IPS-20b (cell line): ENCODE measurements around the gene TLE3.
"Not testable (repeated sequence)": the region's sequence is repeated elsewhere in the genome, so short reads cannot be mapped to it uniquely, and the experiment has no call there.

ENCODE experiments used
- H3K27ac ChIP-seq: one replicate; pipeline ENCODE4 v1.5.1; 2013; ENCODE audit warnings: low read length
- H3K27me3 ChIP-seq: 2 replicates; pipeline ENCODE4 v1.6.1; 2013; ENCODE audit warnings: mild to moderate bottlenecking, low read length, inconsistent platforms; ENCODE audit not compliant: insufficient read depth
- H3K36me3 ChIP-seq: 2 replicates; pipeline ENCODE4 v1.6.1; 2013; ENCODE audit warnings: low read depth, mild to moderate bottlenecking, inconsistent platforms, low read length, moderate library complexity; ENCODE audit not compliant: insufficient read depth
- H3K4me1 ChIP-seq: 2 replicates; pipeline ENCODE4 v1.6.1; 2013; ENCODE audit warnings: mild to moderate bottlenecking, control low read depth, inconsistent platforms, low read length, moderate library complexity; ENCODE audit not compliant: insufficient read depth
- H3K4me3 ChIP-seq: 2 replicates; pipeline ENCODE4 v1.5.1; 2013; ENCODE audit warnings: mild to moderate bottlenecking, low read length, inconsistent platforms
- H3K9ac ChIP-seq: 2 replicates; pipeline ENCODE4 v1.6.1; 2013; ENCODE audit warnings: low read depth, mild to moderate bottlenecking, inconsistent platforms, low read length, moderate library complexity
- H3K9me3 ChIP-seq: 2 replicates; pipeline ENCODE4 v1.6.1; 2013; ENCODE audit warnings: mild to moderate bottlenecking, low read depth, low read length, inconsistent platforms; ENCODE audit not compliant: insufficient read depth

The TLE3 gene

DNA sequence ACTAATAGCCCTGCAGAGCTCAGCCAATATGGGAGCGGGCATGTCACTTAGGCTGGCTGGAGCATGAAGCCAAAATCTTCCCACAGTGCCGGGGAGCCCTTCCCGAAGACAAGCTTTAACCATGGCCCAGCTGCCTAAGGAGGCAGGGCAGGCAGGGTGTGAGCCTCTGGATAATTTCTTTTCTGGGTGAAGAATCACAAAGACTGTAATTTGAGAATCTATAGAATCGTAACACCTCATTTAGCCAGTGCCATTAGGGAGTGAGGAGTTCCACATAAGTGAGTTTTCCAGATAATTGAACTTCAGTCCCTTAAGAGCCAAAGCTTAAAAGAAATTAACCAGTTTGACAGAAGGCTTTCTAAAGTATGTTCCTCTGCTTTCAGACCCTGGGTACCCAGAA lies 40.2 kb upstream of the TLE3 start:
- Histone ChIP-seq H3K9me3 (no peaks in the 10 kb centered on the region), H3K27me3 (peaks cover 30% of the 10 kb centered on the region; the same call in 1 of the 2 replicates), H3K27ac (no peak overlapping the region), H3K36me3 (no peaks in the 10 kb centered on the region), H3K9ac (no peak overlapping the region), H3K4me3 (no peak overlapping the region), H3K4me1 (peaks cover 10% of the 10 kb centered on the region)

GRCh38 chr15:70137021-70137420 lies 39.3 kb upstream of the TLE3 start:
- H3K4me3 ChIP-seq, H3K9me3 ChIP-seq, H3K27ac ChIP-seq, H3K36me3 ChIP-seq, H3K9ac ChIP-seq: not testable (repeated sequence)
- H3K27me3 ChIP-seq: peaks cover 29% of the 10 kb centered on the region; the same call in 1 of the 2 replicates
- H3K4me1 ChIP-seq: peaks cover 10% of the 10 kb centered on the region

GRCh38 chr15:70133781-70134421 lies 36.2 kb upstream of the TLE3 start:
- no peaks in the 10 kb centered on the region for H3K36me3 ChIP-seq
- H3K4me1 ChIP-seq: no peaks in the 10 kb centered on the region
- no peak overlapping the region for H3K4me3 ChIP-seq
- H3K27me3 ChIP-seq: peaks cover 11% of the 10 kb centered on the region; the same call in 1 of the 2 replicates
- H3K27ac ChIP-seq: no peak overlapping the region
- H3K9me3 ChIP-seq: no peaks in the 10 kb centered on the region
- H3K9ac ChIP-seq: no peak overlapping the region

- peaks cover 5% of the 10 kb centered on the region; the same call in 1 of the 2 replicates for H3K27me3 ChIP-seq
- no peak overlapping the region for H3K9ac ChIP-seq
- H3K9me3 ChIP-seq: no peaks in the 10 kb centered on the region
Measured at GRCh38 chr15:70133296-70133695, 35.6 kb upstream of the TLE3 start.

DNA sequence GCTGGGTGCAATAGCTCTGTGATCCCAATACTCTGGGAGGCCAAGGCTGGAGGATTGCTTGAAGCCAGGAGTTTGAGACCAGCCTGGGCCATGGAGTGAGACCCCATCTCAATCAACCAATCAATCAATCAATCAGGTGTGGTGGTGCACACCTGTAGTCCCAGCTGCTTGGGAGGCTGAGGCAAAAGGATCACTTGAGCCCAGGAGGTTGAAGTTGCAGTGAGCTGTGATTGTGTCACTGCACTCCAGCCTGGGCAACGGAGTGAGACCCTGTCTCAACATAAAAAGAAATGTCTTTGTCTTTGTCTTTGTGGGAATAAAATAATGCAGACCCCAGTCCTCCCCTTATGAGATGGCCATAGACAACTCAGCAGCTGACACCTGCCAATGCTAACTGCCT lies 34.9 kb upstream of the TLE3 start:
- no peaks in the 10 kb centered on the region for H3K27me3 ChIP-seq

More at GRCh38 chr15:70133296-70133695, 35.6 kb upstream of the TLE3 start:
- no peak overlapping the region for H3K27ac ChIP-seq
- H3K36me3 ChIP-seq: no peaks in the 10 kb centered on the region
- no peak overlapping the region for H3K4me3 ChIP-seq
- no peaks in the 10 kb centered on the region for H3K4me1 ChIP-seq

GRCh38 chr15:70132139-70132538 lies 34.4 kb upstream of the TLE3 start:
- no peaks in the 10 kb centered on the region for H3K27me3 ChIP-seq
- H3K4me1 ChIP-seq: no peaks in the 10 kb centered on the region
- H3K27ac ChIP-seq: no peak overlapping the region
- no peak overlapping the region for H3K9ac ChIP-seq
- H3K36me3 ChIP-seq: no peaks in the 10 kb centered on the region
- no peak overlapping the region for H3K4me3 ChIP-seq
- no peaks in the 10 kb centered on the region for H3K9me3 ChIP-seq

More for the DNA sequence above, 34.9 kb upstream of the TLE3 start:
- no peak overlapping the region for H3K27ac ChIP-seq
- no peaks in the 10 kb centered on the region for H3K9me3 ChIP-seq
- no peaks in the 10 kb centered on the region for H3K36me3 ChIP-seq
- H3K9ac ChIP-seq: no peak overlapping the region
- H3K4me1 ChIP-seq: no peaks in the 10 kb centered on the region
- no peak overlapping the region for H3K4me3 ChIP-seq

DNA sequence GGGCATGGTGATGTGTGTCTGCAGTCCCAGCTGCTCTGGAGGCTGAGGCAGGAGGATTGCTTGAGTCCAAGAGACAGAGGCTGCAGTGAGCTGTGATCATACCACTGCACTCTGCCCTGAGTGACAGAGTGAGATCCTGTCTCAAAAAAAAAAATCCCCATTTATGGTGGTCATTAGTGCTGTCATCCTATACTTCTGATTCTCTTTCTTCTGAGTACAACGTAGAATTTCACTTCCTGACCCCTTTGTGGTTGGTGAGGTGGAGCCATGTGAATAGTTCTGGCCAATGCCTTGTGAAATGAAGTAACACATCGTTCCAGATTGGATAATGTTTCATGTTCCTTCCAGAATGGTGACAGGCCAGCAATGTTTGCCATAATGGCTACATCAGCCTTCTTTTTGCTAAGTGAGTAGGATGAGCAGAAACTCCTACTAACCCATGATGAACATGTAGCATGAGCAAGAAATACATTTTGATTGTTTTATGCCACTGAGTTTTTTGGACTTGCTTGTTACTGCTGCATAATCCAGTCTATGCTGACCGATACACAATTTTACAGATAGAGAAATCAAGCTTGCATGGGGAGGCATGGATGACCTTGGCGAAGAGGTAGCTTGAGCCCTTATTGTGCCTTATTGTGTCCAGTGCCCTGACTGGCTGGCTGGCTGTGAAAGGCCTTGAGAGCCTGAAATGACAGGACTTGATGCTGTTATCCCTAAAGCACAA lies 30.9 kb upstream of the TLE3 start:
- H3K4me1 ChIP-seq: no peaks in the 10 kb centered on the region
- no peak overlapping the region for H3K4me3 ChIP-seq
- no peaks in the 10 kb centered on the region for H3K36me3 ChIP-seq
- H3K9ac ChIP-seq: no peak overlapping the region
- H3K27ac ChIP-seq: no peak overlapping the region
- no peaks in the 10 kb centered on the region for H3K27me3 ChIP-seq
- no peaks in the 10 kb centered on the region for H3K9me3 ChIP-seq

GRCh38 chr15:70127770-70128413 lies 30.2 kb upstream of the TLE3 start:
- H3K9ac ChIP-seq: no peak overlapping the region
- no peak overlapping the region for H3K27ac ChIP-seq
- H3K9me3 ChIP-seq: no peaks in the 10 kb centered on the region
- H3K27me3 ChIP-seq: no peaks in the 10 kb centered on the region
- H3K4me3 ChIP-seq: no peak overlapping the region
- no peaks in the 10 kb centered on the region for H3K4me1 ChIP-seq
- no peaks in the 10 kb centered on the region for H3K36me3 ChIP-seq

DNA sequence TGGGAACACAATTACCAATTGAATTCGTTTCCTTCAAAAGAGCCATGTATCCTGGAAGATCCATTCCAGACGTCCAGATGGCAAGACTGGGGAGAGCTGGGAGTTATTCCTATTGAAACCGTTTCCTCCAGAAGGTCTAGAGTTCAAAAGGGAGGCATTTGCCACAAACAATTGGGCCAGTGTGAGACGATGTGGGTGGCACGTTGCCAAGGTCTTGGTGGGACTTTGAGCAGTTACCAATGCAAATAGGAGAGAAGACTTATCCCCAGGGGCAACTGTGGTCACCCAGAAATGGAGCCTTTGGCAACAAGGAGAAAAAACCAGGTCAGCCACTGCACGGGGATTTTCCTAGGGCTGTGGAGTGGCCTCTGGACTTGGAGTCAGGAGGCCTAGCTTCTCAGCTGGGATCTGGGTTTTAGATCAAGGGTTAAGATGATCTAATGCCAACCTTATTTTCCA lies 29.6 kb upstream of the TLE3 start:
- no peak overlapping the region for H3K9ac ChIP-seq

GRCh38 chr15:70126362-70126761 lies 28.6 kb upstream of the TLE3 start:
- Histone ChIP-seq H3K9ac (no peak overlapping the region), H3K27me3 (no peaks in the 10 kb centered on the region), H3K4me3 (no peak overlapping the region), H3K9me3 (no peaks in the 10 kb centered on the region), H3K4me1 (no peaks in the 10 kb centered on the region), H3K36me3 (no peaks in the 10 kb centered on the region), H3K27ac (no peak overlapping the region)

More for the DNA sequence above, 29.6 kb upstream of the TLE3 start:
- Histone ChIP-seq H3K9me3 (no peaks in the 10 kb centered on the region), H3K27ac (no peak overlapping the region), H3K4me3 (no peak overlapping the region), H3K36me3 (no peaks in the 10 kb centered on the region), H3K4me1 (no peaks in the 10 kb centered on the region), H3K27me3 (no peaks in the 10 kb centered on the region)

DNA sequence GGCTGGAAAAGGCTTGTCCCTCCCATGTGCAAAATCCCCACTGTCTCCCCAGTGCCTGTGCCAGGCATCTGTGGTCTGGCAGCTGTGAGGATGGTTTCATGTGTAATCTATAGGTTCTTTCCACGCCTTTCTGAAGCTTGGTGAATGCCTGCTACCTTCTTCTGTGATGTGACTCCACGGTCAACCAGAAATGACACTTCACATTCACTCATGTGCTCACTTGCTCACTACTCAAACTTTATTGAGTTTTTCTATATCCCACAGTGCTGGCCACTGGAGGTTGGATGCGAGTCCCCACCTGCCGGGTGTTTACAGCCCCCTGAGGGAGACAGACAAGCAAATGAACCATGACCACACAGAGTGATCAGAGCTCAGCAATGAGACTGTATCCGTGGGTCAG lies 27.9 kb upstream of the TLE3 start:
- H3K27me3 ChIP-seq: no peaks in the 10 kb centered on the region

More for the DNA sequence above, 27.9 kb upstream of the TLE3 start:
- H3K36me3 ChIP-seq: no peaks in the 10 kb centered on the region
- no peak overlapping the region for H3K4me3 ChIP-seq
- H3K4me1 ChIP-seq: no peaks in the 10 kb centered on the region
- no peak overlapping the region for H3K9ac ChIP-seq
- H3K9me3 ChIP-seq: no peaks in the 10 kb centered on the region
- no peak overlapping the region for H3K27ac ChIP-seq
